Body of pancreas (tissue), 4 donors: Measurements from ENCODE around the gene ST3GAL4.

Experiments used
- CTCF ChIP-seq, 7 experiments: fragments of 450-650 bp in 4 of 7; fragments of 200-600 bp in 3 of 7; sonication (generic) in 3 of 7; IDR thresholded peaks; one replicate each; pipeline ENCODE4 v1.5.1; 2016 to 2019; ENCODE audit warnings: antibody characterized with exemption in 7 of 7
- POLR2A ChIP-seq, 3 donors: fragments of 450-650 bp; IDR thresholded peaks; one replicate each; pipeline ENCODE4 v1.6.1; 2016; ENCODE audit warnings: antibody characterized with exemption in 3 of 3, mild to moderate bottlenecking in 2 of 3

- TF ChIP-seq POLR2A (IDR thresholded peaks at IDR 0.05) (no peak), CTCF (IDR thresholded peaks at IDR 0.05) (no peak)
Measured at GRCh38 chr11:126409620-126409985, 54.1 kb downstream of the ST3GAL4 start.
